Lower leg skin (tissue), 4 donors: ENCODE results near the gene ZNF518A. TPM values are rescaled to one million over a fixed set of nuclear protein-coding genes. Genes with fewer than 3 reads are reported as not detected.

Source experiments
- DNase-seq, 2 donors: peaks; one replicate each; pipeline ENCODE4 v3.0.0-alpha.2; 2019; ENCODE audit warnings: low spot score in 2 of 2
- H3K4me3 ChIP-seq: fragments of 200-600 bp; sonication (generic); 2 replicates; pipeline ENCODE4 v1.5.1; 2017; ENCODE audit warnings: mild to moderate bottlenecking, low read depth; ENCODE audit not compliant: poor library complexity, severe bottlenecking
- CTCF ChIP-seq, 3 donors: fragments of 450-650 bp; IDR thresholded peaks; one replicate each; pipeline ENCODE4 v1.5.1; 2016; ENCODE audit warnings: antibody characterized with exemption in 3 of 3, mild to moderate bottlenecking in 3 of 3, moderate library complexity in 2 of 3
- POLR2A ChIP-seq, 2 donors: fragments of 450-650 bp; IDR thresholded peaks; one replicate each; pipeline ENCODE4 v1.6.1; 2016 to 2017; ENCODE audit warnings: antibody characterized with exemption in 2 of 2, mild to moderate bottlenecking in 1 of 2, moderate library complexity in 1 of 2
- WGBS, 2 donors: methylation state at CpG; one replicate each; pipeline ENCODE4 v1.1.5; 2018; 5-methylcytosine and 5-hydroxymethylcytosine counted together
- intact Hi-C: fragments of 100-400 bp; cut with DNase I; formaldehyde crosslinking; loops from one replicate; pipeline ENCODE4 v1.15.0; 2023; ENCODE audit warnings: low total_unique reads
- total RNA-seq, 4 donors: library from RNA; depleted of rRNA; stranded (reverse); fragments of >200 nt; gene quantifications; one replicate each; pipeline ENCODE4 v1.1.0, GENCODE V29; 2016

ZNF518A gene
- total RNA-seq, 4 donors from 2014 or later, result 6.7 to 12.1 (median 8.3) TPM

- H3K4me3 ChIP-seq, result peak overlapping the region; percentile 95
- 2% methylated on average over 22 to 27 of the region's 42 CpGs for WGBS, 2 donors
- TF ChIP-seq POLR2A (IDR thresholded peaks at IDR 0.05), result no peak
- TF ChIP-seq CTCF (IDR thresholded peaks at IDR 0.05), result no peak
- peak; percentile 15 to 91 for DNase-seq
- intact Hi-C loops, result no loop called here
Measured at GRCh38 chr10:96130326-96130995, 364 bp downstream of the ZNF518A start.

GRCh38 chr10:96131621-96132020 is 1.5 kb downstream of the ZNF518A start:
- WGBS, 2 donors, result 81 to 84% methylated on average over 3 of the region's 3 CpGs
- TF ChIP-seq CTCF (IDR thresholded peaks at IDR 0.05) (no peak), POLR2A (IDR thresholded peaks at IDR 0.05) (no peak)
- intact Hi-C loops, result no loop called here
- H3K4me3 ChIP-seq, result no peak overlapping the region
- no peak for DNase-seq

- no peak for TF ChIP-seq POLR2A (IDR thresholded peaks at IDR 0.05)
- no peak for TF ChIP-seq CTCF (IDR thresholded peaks at IDR 0.05)
- no peak overlapping the region for H3K4me3 ChIP-seq
- no peak for DNase-seq
- intact Hi-C loops, result no loop called here
Measured at GRCh38 chr10:96133135-96133534, 3.0 kb downstream of the ZNF518A start.

GRCh38 chr10:96136810-96137209 is 6.7 kb downstream of the ZNF518A start:
- TF ChIP-seq POLR2A (IDR thresholded peaks at IDR 0.05), result no peak
- no peak for TF ChIP-seq CTCF (IDR thresholded peaks at IDR 0.05)
- DNase-seq, result no peak
- no peak overlapping the region for H3K4me3 ChIP-seq
- 85 to 93% methylated on average over 5 of the region's 5 CpGs for WGBS, 2 donors
- intact Hi-C loops, result no loop called here

- DNase-seq, result no peak
- intact Hi-C loops, result no loop called here
- no peak for TF ChIP-seq CTCF (IDR thresholded peaks at IDR 0.05)
- no peak for TF ChIP-seq POLR2A (IDR thresholded peaks at IDR 0.05)
- 97 to 100% methylated on average over 2 of the region's 2 CpGs for WGBS, 2 donors
- no peak overlapping the region for H3K4me3 ChIP-seq
Measured at GRCh38 chr10:96137567-96137966, 7.5 kb downstream of the ZNF518A start.

- TF ChIP-seq CTCF (IDR thresholded peaks at IDR 0.05) (no peak), POLR2A (IDR thresholded peaks at IDR 0.05) (no peak)
- 81 to 92% methylated on average over 1 of the region's 1 CpG for WGBS, 2 donors
- intact Hi-C loops, result no loop called here
- no peak for DNase-seq
- H3K4me3 ChIP-seq, result no peak overlapping the region
Measured at GRCh38 chr10:96138102-96138501, 8.0 kb downstream of the ZNF518A start.
